Pancreas (tissue), 10 donors: ENCODE results near the gene TSPAN12. TPM values are rescaled to one million over a fixed set of nuclear protein-coding genes. Genes with fewer than 3 reads are reported as not detected.

Experiments
- ATAC-seq, 4 donors: fragments of 200-7000 bp; cut with Tn5 transposase; one replicate each; pipeline versions ENCODE4 v1.8.0 to v1.9.1; 2020; ENCODE audit warnings: mild to moderate bottlenecking in 4 of 4, moderate library complexity in 4 of 4
- DNase-seq, 6 donors: peaks; one replicate each; pipeline ENCODE4 v3.0.0-alpha.2; 2020
- FAIRE-seq: peaks from 2 replicates; lab custom pipeline; 2012; peaks lifted over from hg19 to GRCh38; lab: Jason Lieb, UNC
- H3K27ac ChIP-seq, 4 donors: fragments of 200-600 bp; sonication (generic); 1 replicate in 3 of 4; 2 replicates in 1 of 4; pipeline versions ENCODE4 v1.5.0 to v1.8.0; 2020
- H3K27me3 ChIP-seq, 4 donors: fragments of 200-600 bp; one replicate each; pipeline ENCODE4 v1.8.0; 2021
- H3K36me3 ChIP-seq, 3 donors: fragments of 200-600 bp; sonication (generic) in 1 of 3; one replicate each; pipeline versions ENCODE4 v1.5.0 to v1.8.0; 2020 to 2021
- H3K4me1 ChIP-seq, 3 donors: fragments of 200-600 bp; one replicate each; pipeline ENCODE4 v1.8.0; 2021
- H3K4me3 ChIP-seq, 4 donors: fragments of 200-600 bp; sonication (generic) in 2 of 4; one replicate each; pipeline versions ENCODE4 v1.5.0 to v1.8.0; 2020 to 2021
- H3K9me3 ChIP-seq, 4 donors: fragments of 200-600 bp; one replicate each; pipeline ENCODE4 v1.8.0; 2021
- CTCF ChIP-seq, 4 donors: fragments of 200-600 bp; sonication (generic) in 3 of 4; IDR thresholded peaks; one replicate each; pipeline versions ENCODE4 v1.5.0 to v1.8.0; 2021; ENCODE audit warnings: antibody characterized with exemption in 4 of 4
- WGBS, 2 donors: extraction: QIAGEN DNeasy Blood & Tissue Kit; methylation state at CpG; one replicate each; pipeline ENCODE4 v1.1.7; 2013; 5-methylcytosine and 5-hydroxymethylcytosine counted together
- intact Hi-C, 3 donors: fragments of 100-400 bp; cut with DNase I; formaldehyde crosslinking; loops; one replicate each; pipeline versions ENCODE4 v1.11.1 to v1.14.2; 2022
- polyA plus RNA-seq, 2 donors: library from polyadenylated mRNA; stranded (reverse); fragments of 200-250 nt; gene quantifications; one replicate each; pipeline ENCODE4 v1.2.3, GENCODE V29; 2013
- total RNA-seq, 6 donors: library from RNA; stranded (reverse); fragmentation: NEBNext Ultra II Directional in 4 of 6; extraction: Animal tissue kit (Norgen Biotek cat#: 25700) in 4 of 6; gene quantifications; one replicate each; pipeline versions ENCODE4 v1.2.1 to v1.2.4, GENCODE V29; 2021 to 2023
- donor health status: healthy with polysubstance abuse.
- donor health status: DM: no; HTN: no; CAD: no; lungs with moderate emphysema.
- donor health status: DM: no; HTN: no; CAD: no.
- donor health status: control.
- donor health status: control.
- donor health status: Bipolar disorder and iron deficiency.
- donor health status: DM: yes; HTN: yes; CAD: no.
- donor health status: DM: no; HTN: no; CAD: no.
- donor health status: DM: no; HTN: no; CAD: no.
- donor health status: DM: yes; HTN: yes; CAD: no.

The TSPAN12 gene
- total and polyA plus RNA-seq, 8 donors = 3.9 to 16.0 (median 8.9) TPM

- intact Hi-C loops = loop anchor here in 1 of 3 donors (10.0 kb wide), 1 partner anchor 63 kb away; no protein-coding TSS in a partner anchor
- Histone ChIP-seq H3K4me3 (no peak overlapping the region), H3K27ac (no peak overlapping the region), H3K9me3 (no peaks in the 10 kb centered on the region), H3K4me1 (no peaks in the 10 kb centered on the region), H3K27me3 (no peaks in the 10 kb centered on the region), H3K36me3 (no peaks in the 10 kb centered on the region)
- no peak for ATAC-seq
- no peak for DNase-seq
- TF ChIP-seq CTCF (IDR thresholded peaks at IDR 0.05) = no peak
- WGBS, 2 donors = 87 to 88% methylated on average over 1 of the region's 1 CpG
- FAIRE-seq = no peak
Measured at GRCh38 chr7:120867932-120868331, 10.0 kb upstream of the TSPAN12 start.

GRCh38 chr7:120865191-120865981, 7.4 kb upstream of the TSPAN12 start:
- ATAC-seq (no peak), DNase-seq (no peak), FAIRE-seq (no peak)
- Histone ChIP-seq H3K27me3 (no peaks in the 10 kb centered on the region), H3K4me3 (no peak overlapping the region), H3K9me3 (no peaks in the 10 kb centered on the region), H3K4me1 (no peaks in the 10 kb centered on the region), H3K27ac (no peak overlapping the region), H3K36me3 (no peaks in the 10 kb centered on the region)
- TF ChIP-seq CTCF (IDR thresholded peaks at IDR 0.05) = no peak
- 74 to 78% methylated on average over 1 of the region's 1 CpG for WGBS, 2 donors
- intact Hi-C loops = loop anchor here in 1 of 3 donors (10.0 kb wide), 1 partner anchor 61 kb away; no protein-coding TSS in a partner anchor

GRCh38 chr7:120864141-120864900, 6.4 kb upstream of the TSPAN12 start:
- DNase-seq (no peak), ATAC-seq (no peak), FAIRE-seq (no peak)
- H3K27me3 ChIP-seq = no peaks in the 10 kb centered on the region
- H3K4me1 ChIP-seq = no peaks in the 10 kb centered on the region
- H3K36me3 ChIP-seq = no peaks in the 10 kb centered on the region
- TF ChIP-seq CTCF (IDR thresholded peaks at IDR 0.05) = no peak
- no peak overlapping the region for H3K4me3 ChIP-seq
- H3K27ac ChIP-seq = no peak overlapping the region
- intact Hi-C loops = loop anchor here in 1 of 3 donors (10.0 kb wide), 1 partner anchor 60 kb away; no protein-coding TSS in a partner anchor
- 72 to 79% methylated on average over 6 of the region's 6 CpGs for WGBS, 2 donors
- H3K9me3 ChIP-seq = no peaks in the 10 kb centered on the region

DNA sequence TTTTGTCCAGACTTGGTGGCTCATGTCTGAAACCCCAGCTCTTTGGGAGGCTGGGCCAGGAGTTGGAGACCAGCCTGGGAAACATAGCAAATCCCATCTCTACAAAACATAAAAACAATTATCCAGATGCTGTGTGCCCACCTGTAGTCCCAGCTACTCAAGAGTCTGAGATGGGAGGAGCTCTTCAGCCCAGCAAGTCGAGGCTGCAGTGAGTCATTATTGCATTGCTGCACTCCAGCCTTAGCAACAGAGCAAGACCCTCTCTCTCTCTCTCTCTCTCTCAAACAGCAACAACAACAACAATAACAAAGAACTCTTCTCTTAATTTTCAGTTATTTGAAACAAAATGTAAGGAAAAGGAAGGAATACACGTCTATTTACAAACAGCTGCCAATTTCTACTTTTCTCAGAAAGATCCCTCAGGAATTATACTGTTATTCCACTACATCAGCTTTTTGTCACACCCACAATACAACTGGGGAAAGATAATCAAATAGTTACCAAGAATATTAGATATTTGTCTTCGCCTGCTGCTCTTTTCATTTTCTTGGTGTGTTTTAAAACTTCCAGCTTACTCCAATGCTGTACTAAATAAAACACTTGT, 5.1 kb upstream of the TSPAN12 start:
- intact Hi-C loops = loop anchor here in 1 of 3 donors (10.0 kb wide), 1 partner anchor 58 kb away; no protein-coding TSS in a partner anchor

More for the DNA sequence above, 5.1 kb upstream of the TSPAN12 start:
- FAIRE-seq (no peak), ATAC-seq (no peak), DNase-seq (no peak)
- TF ChIP-seq CTCF (IDR thresholded peaks at IDR 0.05) = no peak
- 64 to 71% methylated on average over 3 of the region's 3 CpGs for WGBS, 2 donors
- H3K4me1 ChIP-seq = no peaks in the 10 kb centered on the region
- H3K4me3 ChIP-seq = no peak overlapping the region
- H3K36me3 ChIP-seq = no peaks in the 10 kb centered on the region
- H3K27ac ChIP-seq = no peak overlapping the region
- no peaks in the 10 kb centered on the region for H3K9me3 ChIP-seq
- H3K27me3 ChIP-seq = no peaks in the 10 kb centered on the region
